Ishikawa (cell line): ENCODE measurements around the gene TTLL6.

ENCODE experiments used
- CEBPB ChIP-seq: IDR thresholded peaks from 2 replicates; pipeline ENCODE4 v1.6.1; 2012
- EGR1 ChIP-seq: IDR thresholded peaks from 2 replicates; pipeline ENCODE4 v1.6.1; 2012
- EP300 ChIP-seq: IDR thresholded peaks from 2 replicates; pipeline ENCODE4 v1.6.1; 2012; ENCODE audit warnings: borderline replicate concordance
- RAD21 ChIP-seq: IDR thresholded peaks from 2 replicates; pipeline ENCODE4 v1.6.1; 2012; ENCODE audit warnings: low read depth
- TAF1 ChIP-seq: IDR thresholded peaks from 2 replicates; pipeline ENCODE4 v1.6.1; 2012; ENCODE audit warnings: low read depth, mild to moderate bottlenecking
- TF ChIP-seq, protein P1 (sequence below): IDR thresholded peaks from 2 replicates; pipeline ENCODE4 v1.6.1; 2012; ENCODE audit warnings: low read depth, mild to moderate bottlenecking
- TF ChIP-seq, protein P2 (sequence below): IDR thresholded peaks from 2 replicates; pipeline ENCODE4 v1.6.1; 2012

DNA sequence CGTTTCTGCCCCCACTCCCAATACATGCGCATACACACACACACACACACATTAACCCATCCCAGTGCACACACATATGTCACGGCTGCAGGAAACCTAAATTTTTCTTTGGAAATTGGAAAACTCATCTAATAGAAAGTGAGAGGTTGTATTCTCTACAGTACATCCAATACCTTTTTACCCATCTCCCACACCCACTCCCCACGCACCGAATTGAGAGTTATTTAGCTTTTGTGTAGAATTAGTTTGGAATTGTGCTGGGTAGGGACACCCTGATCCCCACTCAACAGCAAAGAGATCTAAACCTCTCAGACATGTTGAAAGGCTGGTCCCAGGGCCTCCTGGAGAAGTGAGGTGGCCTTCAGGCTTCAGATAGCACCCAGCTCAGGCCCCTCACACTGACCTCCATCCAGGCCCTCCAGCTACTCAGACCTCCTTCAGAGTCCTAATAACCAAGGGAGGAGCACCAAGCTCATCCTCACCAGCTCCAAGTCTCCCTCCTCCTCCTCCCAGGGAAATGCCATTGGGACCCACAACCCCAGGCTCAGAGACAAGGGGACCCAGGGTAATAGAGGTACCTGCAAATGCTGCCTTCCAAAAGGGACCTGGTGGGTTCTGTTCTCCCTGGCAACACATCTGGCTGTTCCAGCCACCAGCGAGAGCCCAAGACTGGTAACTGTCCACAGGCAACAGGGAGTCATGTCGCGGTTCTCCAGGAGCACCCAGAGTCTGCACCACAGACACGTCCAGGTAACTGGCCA, 89.4 kb downstream of the TTLL6 start:
- TF ChIP-seq EP300 = no peak
- no peak for TF ChIP-seq RAD21
- no peak for TF ChIP-seq EGR1
- TF ChIP-seq, protein P1, sequence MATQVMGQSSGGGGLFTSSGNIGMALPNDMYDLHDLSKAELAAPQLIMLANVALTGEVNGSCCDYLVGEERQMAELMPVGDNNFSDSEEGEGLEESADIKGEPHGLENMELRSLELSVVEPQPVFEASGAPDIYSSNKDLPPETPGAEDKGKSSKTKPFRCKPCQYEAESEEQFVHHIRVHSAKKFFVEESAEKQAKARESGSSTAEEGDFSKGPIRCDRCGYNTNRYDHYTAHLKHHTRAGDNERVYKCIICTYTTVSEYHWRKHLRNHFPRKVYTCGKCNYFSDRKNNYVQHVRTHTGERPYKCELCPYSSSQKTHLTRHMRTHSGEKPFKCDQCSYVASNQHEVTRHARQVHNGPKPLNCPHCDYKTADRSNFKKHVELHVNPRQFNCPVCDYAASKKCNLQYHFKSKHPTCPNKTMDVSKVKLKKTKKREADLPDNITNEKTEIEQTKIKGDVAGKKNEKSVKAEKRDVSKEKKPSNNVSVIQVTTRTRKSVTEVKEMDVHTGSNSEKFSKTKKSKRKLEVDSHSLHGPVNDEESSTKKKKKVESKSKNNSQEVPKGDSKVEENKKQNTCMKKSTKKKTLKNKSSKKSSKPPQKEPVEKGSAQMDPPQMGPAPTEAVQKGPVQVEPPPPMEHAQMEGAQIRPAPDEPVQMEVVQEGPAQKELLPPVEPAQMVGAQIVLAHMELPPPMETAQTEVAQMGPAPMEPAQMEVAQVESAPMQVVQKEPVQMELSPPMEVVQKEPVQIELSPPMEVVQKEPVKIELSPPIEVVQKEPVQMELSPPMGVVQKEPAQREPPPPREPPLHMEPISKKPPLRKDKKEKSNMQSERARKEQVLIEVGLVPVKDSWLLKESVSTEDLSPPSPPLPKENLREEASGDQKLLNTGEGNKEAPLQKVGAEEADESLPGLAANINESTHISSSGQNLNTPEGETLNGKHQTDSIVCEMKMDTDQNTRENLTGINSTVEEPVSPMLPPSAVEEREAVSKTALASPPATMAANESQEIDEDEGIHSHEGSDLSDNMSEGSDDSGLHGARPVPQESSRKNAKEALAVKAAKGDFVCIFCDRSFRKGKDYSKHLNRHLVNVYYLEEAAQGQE = no peak
- TF ChIP-seq, protein P2, sequence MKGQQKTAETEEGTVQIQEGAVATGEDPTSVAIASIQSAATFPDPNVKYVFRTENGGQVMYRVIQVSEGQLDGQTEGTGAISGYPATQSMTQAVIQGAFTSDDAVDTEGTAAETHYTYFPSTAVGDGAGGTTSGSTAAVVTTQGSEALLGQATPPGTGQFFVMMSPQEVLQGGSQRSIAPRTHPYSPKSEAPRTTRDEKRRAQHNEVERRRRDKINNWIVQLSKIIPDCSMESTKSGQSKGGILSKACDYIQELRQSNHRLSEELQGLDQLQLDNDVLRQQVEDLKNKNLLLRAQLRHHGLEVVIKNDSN = no peak
- no peak for TF ChIP-seq TAF1
- no peak for TF ChIP-seq CEBPB
